ENCODE results near the gene MEGF8.

The MEGF8 gene

GRCh38 chr19:42376177-42376555 is 50.7 kb downstream of the MEGF8 start:
- DNase-seq (ENCODE audit: extremely low read depth in 1 of 2, low read depth in 1 of 2), result no peak

GRCh38 chr19:42378225-42379215 is 53.1 kb downstream of the MEGF8 start:
- no peak for DNase-seq (ENCODE audit: extremely low read depth in 1 of 2, low read depth in 1 of 2)

- no peak for DNase-seq (ENCODE audit: extremely low read depth in 1 of 2, low read depth in 1 of 2)
Observed at GRCh38 chr19:42380155-42380554, 54.7 kb downstream of the MEGF8 start.

- DNase-seq (ENCODE audit: extremely low read depth in 1 of 2, low read depth in 1 of 2), result peak; percentile 19 to 46
Observed at GRCh38 chr19:42386974-42387707, 61.7 kb downstream of the MEGF8 start.

GRCh38 chr19:42388851-42389489 is 63.5 kb downstream of the MEGF8 start:
- DNase-seq (ENCODE audit: extremely low read depth in 1 of 2, low read depth in 1 of 2), result no peak

GRCh38 chr19:42389899-42390298 is 64.5 kb downstream of the MEGF8 start, which contains the start of gene CNFN:
CNFN (minus strand) TSS chr19:42390297; CDS start chr19:42389037, 1,260 bp downstream.
- no peak for DNase-seq (ENCODE audit: extremely low read depth in 1 of 2, low read depth in 1 of 2)

GRCh38 chr19:42392165-42392564 is 66.7 kb downstream of the MEGF8 start:
- no peak for DNase-seq (ENCODE audit: extremely low read depth in 1 of 2, low read depth in 1 of 2)

GRCh38 chr19:42394751-42395150 is 69.3 kb downstream of the MEGF8 start:
- DNase-seq (ENCODE audit: extremely low read depth in 1 of 2, low read depth in 1 of 2), result no peak

- DNase-seq (ENCODE audit: extremely low read depth in 1 of 2, low read depth in 1 of 2), result peak; percentile 77 to 78
Observed at GRCh38 chr19:42396381-42397262, 71.2 kb downstream of the MEGF8 start.

- DNase-seq (ENCODE audit: extremely low read depth in 1 of 2, low read depth in 1 of 2), result no peak
Observed at GRCh38 chr19:42397263-42398166, 72.1 kb downstream of the MEGF8 start.

GRCh38 chr19:42400404-42400803 is 75.0 kb downstream of the MEGF8 start:
- no peak for DNase-seq (ENCODE audit: extremely low read depth in 1 of 2, low read depth in 1 of 2)

- peak; percentile 56 to 64 for DNase-seq (ENCODE audit: extremely low read depth in 1 of 2, low read depth in 1 of 2)
Observed at GRCh38 chr19:42401365-42402303, 76.2 kb downstream of the MEGF8 start.

GRCh38 chr19:42402376-42403116 is 77.1 kb downstream of the MEGF8 start:
- no peak for DNase-seq (ENCODE audit: extremely low read depth in 1 of 2, low read depth in 1 of 2)

GRCh38 chr19:42403586-42403985 is 78.2 kb downstream of the MEGF8 start:
- DNase-seq (ENCODE audit: extremely low read depth in 1 of 2, low read depth in 1 of 2), result no peak

- no peak for DNase-seq (ENCODE audit: extremely low read depth in 1 of 2, low read depth in 1 of 2)
Observed at GRCh38 chr19:42406111-42406510, 80.7 kb downstream of the MEGF8 start.

GRCh38 chr19:42407085-42407815 is 81.8 kb downstream of the MEGF8 start:
- DNase-seq (ENCODE audit: extremely low read depth in 1 of 2, low read depth in 1 of 2), result no peak

- no peak for DNase-seq (ENCODE audit: extremely low read depth in 1 of 2, low read depth in 1 of 2)
Observed at GRCh38 chr19:42407816-42408175, 82.4 kb downstream of the MEGF8 start.

Measured in activated CD8-positive, alpha-beta memory T cell treated with anti-CD3 and anti-CD28 coated beads for 1 hour (primary cell).